KOPT-K1 (cell line): Measurements from ENCODE around the gene TMCC1.
"Not testable (repeated sequence)": the region's sequence is repeated elsewhere in the genome, so short reads cannot be mapped to it uniquely, and the experiment has no call there.

Experiments used
- H3K27ac ChIP-seq: fragments of 200-600 bp; sonication (generic); 2 replicates; pipeline ENCODE4 v1.5.1; 2016; ENCODE audit warnings: antibody characterized with exemption, mild to moderate bottlenecking, low read depth, low read length; ENCODE audit not compliant: poor library complexity, severe bottlenecking
- H3K36me3 ChIP-seq: fragments of 200-600 bp; sonication (generic); 2 replicates; pipeline ENCODE4 v1.5.1; 2017; ENCODE audit warnings: antibody characterized with exemption, mild to moderate bottlenecking, low read length, moderate library complexity; ENCODE audit not compliant: insufficient read depth
- H3K9me3 ChIP-seq: fragments of 200-600 bp; sonication (generic); 2 replicates; pipeline ENCODE4 v1.5.1; 2017; ENCODE audit warnings: antibody characterized with exemption, low read length, mild to moderate bottlenecking; ENCODE audit not compliant: insufficient read depth, poor library complexity, severe bottlenecking

TMCC1 gene

DNA sequence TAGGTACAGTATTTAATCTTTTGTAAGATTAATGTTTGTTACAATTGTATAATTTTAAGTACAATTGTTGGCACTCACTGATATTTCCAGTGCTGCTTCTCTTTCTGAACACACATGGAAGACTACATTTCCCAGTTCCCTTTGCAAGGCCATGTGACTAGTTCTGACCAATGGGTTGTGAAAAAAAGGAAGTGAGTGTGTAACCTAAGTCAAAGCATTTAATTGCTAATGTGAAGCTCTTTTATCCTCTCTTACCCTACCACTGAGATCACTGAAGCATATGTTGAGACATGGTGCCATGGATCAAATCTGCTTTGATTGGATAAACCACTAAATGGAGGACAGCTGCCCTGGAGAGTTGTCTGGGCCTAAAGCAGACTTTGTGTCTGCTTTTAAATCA is 203.1 kb downstream of the TMCC1 start:
- Histone ChIP-seq H3K9me3 (peaks cover under 1% of the 10 kb centered on the region), H3K27ac (no peak overlapping the region), H3K36me3 (no peaks in the 10 kb centered on the region)

DNA sequence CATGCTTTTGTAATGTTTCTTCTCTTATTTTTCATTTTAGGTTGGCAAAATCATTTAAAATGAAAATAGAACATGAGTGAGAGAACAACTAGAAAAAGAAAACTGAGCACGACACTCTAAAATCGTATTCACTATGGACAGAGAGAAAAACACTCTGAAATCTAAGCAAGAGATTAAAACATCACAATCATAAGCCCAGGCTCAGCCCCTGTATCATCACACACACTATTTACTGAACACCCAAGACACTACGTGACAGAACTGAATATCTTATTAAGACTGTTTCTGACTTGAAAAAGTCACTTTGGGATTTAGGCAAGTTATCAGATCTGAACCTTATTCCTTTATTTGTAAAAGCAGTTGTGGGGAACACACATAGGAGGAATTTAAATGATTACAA is 204.5 kb downstream of the TMCC1 start:
- Histone ChIP-seq H3K27ac (no peak overlapping the region), H3K36me3 (no peaks in the 10 kb centered on the region), H3K9me3 (no peaks in the 10 kb centered on the region)

DNA sequence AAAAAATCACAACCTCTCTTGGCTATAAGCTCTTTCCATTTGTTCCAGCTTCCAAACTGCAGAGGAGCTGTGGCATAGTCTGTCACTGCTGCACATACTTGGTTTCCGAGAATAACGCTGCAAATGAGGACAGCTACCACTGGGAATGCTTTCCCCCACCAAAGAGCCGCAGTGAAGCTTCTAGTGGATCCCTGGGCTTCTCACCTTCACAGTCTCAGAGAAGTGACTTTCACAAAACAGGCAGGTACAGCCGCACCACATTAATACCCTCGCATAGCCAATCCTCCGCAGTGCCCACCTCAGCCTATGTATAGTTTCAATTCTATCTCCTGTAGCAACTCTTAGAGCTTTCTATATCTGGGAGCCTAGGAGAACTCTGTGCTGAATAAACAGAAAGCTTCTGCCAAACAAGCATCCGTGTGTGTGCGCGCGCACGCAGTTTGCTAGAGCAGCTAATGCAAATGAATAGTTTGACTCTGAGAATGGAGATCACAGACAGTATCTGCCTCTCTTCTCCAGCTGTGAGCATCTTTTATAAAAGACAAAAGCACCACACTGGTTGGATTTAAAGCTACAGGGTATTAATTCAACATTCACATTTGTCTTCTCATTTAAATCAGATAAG is 205.1 kb downstream of the TMCC1 start:
- Histone ChIP-seq H3K36me3 (no peaks in the 10 kb centered on the region), H3K9me3 (no peaks in the 10 kb centered on the region), H3K27ac (no peak overlapping the region)

DNA sequence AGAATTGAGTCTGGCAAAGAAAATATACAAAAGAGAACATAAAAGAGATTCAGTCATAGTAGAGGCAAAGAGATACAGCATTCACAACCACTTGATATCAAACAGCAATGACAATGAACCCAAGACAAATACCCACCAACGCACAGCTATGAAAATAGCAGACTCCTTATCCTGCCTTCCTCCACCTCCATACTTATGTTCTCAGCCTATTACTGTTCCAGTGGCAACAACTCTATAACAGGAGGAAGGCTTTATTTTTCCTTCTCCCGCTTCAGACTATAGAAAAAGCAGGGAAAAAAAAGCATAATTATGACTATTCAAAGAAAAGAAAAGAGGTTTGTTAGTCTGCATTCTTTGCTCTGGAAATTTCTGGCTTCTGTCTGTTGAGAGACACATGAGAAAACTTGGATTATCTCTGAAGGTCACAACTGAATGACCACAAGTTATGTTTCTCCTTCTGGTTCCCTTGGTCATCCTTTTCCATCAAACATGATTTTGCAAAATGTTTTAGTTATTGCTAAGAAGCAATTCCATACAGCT is 205.9 kb downstream of the TMCC1 start:
- H3K9me3 ChIP-seq, result no peaks in the 10 kb centered on the region
- no peak overlapping the region for H3K27ac ChIP-seq
- H3K36me3 ChIP-seq, result no peaks in the 10 kb centered on the region

DNA sequence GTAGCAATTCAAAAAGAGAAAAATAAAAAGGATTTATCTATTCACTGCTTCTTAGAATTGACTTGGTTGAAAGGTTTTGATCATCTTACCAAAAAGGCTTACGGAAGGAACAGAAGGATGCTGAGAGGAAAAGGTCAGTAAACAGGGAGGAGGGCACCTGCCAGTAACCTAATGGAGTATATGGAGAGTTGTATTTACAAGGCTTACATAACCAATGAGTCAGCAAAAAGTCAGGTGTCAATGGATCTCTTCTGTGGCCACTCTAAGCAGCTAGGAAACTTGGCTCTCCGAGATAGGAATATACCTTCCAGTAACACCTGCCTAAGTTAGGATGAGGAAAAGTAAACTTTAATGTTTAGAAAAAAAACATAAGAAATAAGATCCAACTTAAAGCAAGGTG is 206.6 kb downstream of the TMCC1 start:
- Histone ChIP-seq H3K36me3 (no peaks in the 10 kb centered on the region), H3K27ac (no peak overlapping the region), H3K9me3 (no peaks in the 10 kb centered on the region)

DNA sequence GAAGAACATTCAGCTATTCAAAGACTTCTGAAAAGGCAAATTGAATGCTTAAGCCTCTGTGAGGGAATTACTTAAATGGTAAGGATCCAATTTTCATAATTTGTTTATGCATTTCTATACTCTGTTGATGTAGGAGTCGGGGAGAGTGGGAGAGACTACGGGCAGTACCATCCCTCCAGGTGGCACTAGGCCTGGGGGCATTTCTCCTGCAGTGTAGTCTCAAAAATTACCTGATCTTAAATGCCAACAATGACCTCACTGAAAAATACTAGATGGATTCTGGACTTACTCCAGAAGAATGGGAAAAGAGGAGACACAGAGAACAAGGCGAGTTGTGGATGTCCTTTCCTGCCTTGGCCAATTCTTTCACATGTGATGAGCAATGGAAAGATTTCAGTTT is 209.2 kb downstream of the TMCC1 start:
- H3K36me3 ChIP-seq, result no peaks in the 10 kb centered on the region
- no peaks in the 10 kb centered on the region for H3K9me3 ChIP-seq
- no peak overlapping the region for H3K27ac ChIP-seq

DNA sequence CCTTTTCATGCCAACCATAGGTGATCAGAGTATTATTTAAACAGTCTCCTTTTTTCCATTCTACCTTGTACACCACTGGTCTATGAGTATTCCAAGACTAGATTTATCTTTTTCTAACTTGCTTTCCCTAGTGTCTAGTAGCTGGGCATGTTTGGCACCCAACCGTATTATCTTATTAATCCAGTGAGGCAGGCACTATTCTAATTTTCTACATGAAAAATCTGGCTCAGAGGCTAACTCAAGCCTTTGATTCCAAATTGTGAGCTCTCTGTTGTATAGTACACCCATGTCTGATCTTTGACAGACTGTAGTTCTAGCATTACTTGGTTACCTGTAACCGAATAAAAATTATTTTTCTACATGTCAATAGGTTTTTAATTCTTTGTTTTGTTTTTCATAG is 210.3 kb downstream of the TMCC1 start:
- Histone ChIP-seq H3K9me3 (no peaks in the 10 kb centered on the region), H3K27ac (no peak overlapping the region), H3K36me3 (no peaks in the 10 kb centered on the region)

DNA sequence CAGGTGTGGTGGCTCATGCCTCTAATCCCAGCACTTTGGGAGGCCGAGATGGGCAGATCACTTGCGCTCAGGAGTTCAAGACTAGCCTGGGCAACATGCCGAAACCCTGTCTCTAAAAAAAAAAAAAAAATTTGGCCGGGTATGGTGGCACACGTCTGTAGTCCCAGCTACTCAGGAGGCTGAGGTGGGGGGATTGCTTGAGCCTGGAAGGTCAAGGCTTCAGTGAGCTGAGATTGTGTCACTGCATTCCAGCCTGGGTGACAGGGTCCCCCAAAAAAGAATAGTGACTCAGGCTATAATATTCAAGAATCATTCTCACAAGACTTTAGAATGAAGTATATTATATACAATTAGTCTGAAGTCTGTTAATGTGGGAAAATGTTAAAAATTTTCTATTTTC is 216.5 kb downstream of the TMCC1 start:
- H3K27ac ChIP-seq, result no peak overlapping the region
- H3K9me3 ChIP-seq, result no peaks in the 10 kb centered on the region
- no peaks in the 10 kb centered on the region for H3K36me3 ChIP-seq

DNA sequence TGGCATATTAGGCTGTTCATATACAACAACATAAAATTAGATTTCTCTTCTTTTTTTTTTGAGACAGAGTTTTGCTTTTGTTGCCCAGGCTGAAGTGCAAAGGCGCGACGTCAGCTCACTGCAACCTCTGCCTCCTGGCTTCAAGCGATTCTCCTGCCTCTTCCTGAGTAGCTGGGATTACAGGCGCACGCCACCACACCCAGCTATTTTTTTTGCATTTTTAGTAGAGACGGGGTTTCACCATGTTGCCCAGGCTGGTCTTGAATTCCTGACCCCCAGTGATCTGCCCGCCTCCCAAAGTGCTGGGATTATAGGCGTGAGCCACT is 218.8 kb downstream of the TMCC1 start:
- peaks cover 12% of the 10 kb centered on the region for H3K36me3 ChIP-seq
- not testable (repeated sequence) for H3K9me3 ChIP-seq, H3K27ac ChIP-seq

DNA sequence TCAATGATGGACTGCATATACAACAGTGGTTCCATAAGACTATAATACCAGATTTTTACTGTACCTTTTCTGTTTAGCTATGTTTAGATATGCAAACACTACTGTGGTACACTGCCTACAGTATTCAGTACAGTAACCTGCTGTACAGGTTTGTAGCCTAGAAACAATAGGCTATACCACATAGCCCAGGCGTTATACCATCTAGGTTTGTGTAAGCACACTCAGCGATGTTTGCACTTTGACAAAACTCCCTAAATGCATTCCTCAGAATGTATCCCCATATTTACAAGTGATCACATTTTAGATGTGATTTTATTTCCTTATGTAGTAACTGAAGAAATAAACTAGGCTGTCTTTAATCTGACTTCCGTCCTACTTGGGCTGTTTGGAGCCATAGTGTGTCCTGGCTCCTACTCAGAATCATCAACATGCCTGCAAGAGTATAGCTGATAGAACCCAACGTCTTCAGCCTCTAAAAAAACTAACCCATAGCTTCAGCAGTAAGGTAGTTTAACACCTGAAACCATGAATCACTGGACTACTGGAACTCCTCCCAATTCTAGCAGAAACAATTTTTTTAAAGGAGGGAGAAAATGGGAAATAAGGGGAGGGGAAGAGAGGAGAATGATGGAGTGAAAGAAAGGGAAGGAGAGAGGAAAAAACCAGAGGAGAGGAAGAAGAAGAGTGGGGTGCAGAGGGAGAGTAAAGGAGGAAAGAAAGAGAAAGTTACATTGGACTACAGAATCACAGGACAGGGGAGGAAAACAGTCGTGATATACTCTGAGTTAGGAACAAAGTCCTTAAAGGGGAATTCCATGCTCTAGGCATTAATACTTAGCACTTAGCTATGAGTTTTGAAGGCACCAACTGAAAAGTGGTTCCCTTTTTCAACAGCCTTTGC is 219.4 kb downstream of the TMCC1 start:
- no peak overlapping the region for H3K27ac ChIP-seq
- peaks cover 12% of the 10 kb centered on the region for H3K36me3 ChIP-seq
- H3K9me3 ChIP-seq, result no peaks in the 10 kb centered on the region

DNA sequence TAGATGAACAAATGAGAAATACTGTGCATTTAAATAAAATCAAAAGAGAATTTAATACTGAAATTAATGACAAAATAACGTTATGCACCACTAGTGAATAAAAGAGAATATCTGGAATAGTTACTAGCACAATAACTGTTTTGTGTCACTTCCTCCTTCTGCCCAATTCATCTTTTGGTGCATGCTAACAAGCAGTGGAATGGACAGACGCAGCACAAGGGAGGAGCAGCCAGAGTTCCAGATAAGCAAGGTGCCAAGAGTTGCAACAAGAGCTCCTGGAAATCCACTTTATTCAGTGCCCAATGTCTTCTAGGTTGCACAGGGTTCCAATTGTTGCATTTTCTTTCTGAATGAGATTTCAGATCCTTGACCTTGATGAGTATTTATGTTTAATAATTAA is 220.5 kb downstream of the TMCC1 start:
- no peak overlapping the region for H3K27ac ChIP-seq
- H3K9me3 ChIP-seq, result no peaks in the 10 kb centered on the region
- H3K36me3 ChIP-seq, result peaks cover 12% of the 10 kb centered on the region

DNA sequence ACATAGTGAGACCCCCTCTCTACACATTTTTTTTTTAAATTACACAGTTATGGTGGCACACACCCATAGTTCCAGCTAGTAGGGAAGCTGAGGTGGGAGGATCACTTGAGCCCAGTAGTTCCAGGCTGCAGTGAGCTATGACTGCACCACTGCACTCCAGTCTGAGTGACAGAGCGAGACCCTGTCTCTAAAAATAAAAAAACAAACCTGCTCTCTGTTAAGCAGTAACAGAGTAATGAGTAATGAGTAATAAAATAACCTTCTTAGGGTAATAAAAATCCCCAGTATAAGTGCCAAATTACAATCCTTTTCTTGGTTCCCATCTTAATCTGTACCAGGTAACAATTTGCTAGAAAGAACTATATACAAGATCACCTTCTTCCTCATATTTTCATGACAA is 221.1 kb downstream of the TMCC1 start:
- no peak overlapping the region for H3K27ac ChIP-seq

DNA sequence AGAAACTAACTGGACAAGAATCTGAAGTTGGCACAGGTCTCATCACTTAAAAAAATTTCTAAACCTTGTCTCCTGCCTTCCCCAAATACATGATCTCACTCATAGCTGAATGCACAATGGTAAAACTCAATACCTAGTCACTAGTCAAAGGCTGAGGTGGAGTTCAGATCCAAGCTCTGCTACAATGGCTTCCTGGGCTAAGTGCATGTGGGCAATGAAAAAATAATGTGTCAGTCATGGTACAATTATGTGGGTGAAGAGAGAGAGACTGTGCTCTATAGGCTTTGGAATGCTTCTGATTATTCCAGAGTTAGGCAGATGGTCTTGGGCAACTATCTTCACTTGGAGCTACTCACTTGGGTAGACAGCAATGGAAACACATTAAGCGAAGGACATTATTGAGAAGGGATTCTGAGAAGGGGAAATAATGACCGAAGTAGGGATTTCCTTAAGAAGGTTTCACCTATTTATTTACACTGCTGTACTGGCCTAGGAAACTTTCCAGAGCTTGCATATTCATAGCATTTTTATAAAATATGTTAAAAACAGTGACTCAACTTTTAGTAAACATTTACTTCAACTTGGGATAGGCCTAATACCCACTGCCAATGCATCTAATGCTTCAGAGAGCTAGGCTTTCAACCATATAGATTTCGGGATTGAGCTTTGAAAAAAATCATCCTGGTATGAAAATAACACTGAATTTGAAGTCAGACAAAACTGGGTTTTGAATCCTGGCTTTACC is 228.3 kb downstream of the TMCC1 start:
- Histone ChIP-seq H3K36me3 (peaks cover 3% of the 10 kb centered on the region), H3K27ac (no peak overlapping the region), H3K9me3 (no peaks in the 10 kb centered on the region)

More for the DNA sequence above, 221.1 kb downstream of the TMCC1 start:
- H3K36me3 ChIP-seq, result peaks cover 12% of the 10 kb centered on the region
- no peaks in the 10 kb centered on the region for H3K9me3 ChIP-seq

DNA sequence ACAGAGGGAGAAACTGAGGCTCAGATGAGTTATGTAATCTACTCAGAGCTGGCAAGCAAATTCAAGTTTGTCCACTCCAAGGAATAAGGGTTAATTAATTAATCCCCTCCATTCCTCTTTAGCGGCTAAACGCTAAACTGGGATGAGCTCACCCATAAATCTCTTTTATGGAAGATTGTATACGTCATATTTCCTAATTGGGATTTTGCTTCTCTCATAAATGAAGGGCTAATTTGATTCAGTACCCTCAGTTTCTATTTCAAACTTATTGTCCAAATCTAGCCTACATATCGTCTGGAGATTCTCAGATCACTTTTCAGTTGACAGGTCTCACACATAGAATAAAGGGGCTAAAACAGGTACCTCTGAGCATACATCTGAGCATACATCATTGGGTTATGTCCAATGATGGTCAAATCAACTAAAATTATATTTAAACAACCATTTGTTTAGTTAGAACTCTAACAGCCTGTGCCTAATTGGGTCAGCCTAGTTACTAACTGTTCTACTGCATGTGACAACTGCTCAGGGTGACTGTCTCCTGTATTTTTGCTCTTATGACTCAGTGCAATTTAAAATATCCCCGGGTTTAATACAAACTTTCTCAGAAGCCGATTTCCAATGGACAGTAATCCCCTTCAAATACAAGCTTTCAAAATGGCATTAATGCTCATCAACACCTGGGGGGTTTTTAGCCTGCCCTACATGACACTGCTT is 229.4 kb downstream of the TMCC1 start:
- Histone ChIP-seq H3K36me3 (no peaks in the 10 kb centered on the region), H3K9me3 (no peaks in the 10 kb centered on the region), H3K27ac (no peak overlapping the region)

DNA sequence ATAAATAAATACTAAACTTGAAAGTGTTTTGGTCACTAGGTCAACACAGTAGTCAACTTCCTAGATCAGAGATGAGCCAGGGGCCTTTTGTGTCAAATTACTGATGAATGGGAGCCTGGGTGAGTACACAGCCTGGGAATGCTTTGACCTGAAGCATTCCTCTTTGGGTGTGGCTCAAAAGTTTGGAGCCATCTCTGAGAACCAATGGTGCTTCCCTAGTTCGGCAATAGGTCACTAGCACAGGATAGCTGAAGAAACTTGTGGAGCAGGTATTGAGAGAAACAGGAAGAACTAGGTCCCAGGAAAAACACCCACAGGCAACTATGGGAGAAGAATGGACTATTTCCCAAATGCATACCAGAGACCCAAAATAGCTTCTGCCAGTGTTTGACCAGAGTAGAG is 230.5 kb downstream of the TMCC1 start:
- no peak overlapping the region for H3K27ac ChIP-seq
- H3K9me3 ChIP-seq, result no peaks in the 10 kb centered on the region
- H3K36me3 ChIP-seq, result no peaks in the 10 kb centered on the region
